T-cell (primary cell): Measurements from ENCODE around the gene ZNF677. TPM values are rescaled to one million over a fixed set of nuclear protein-coding genes. Genes with fewer than 3 reads are reported as not detected.
A peak's percentile ranks its signal among the peaks of the same experiment; 100 is the strongest.
"Not testable (repeated sequence)": the region's sequence is repeated elsewhere in the genome, so short reads cannot be mapped to it uniquely, and the experiment has no call there.

Experiments used
- ATAC-seq, 4 experiments: fragments of 200-7000 bp in 3 of 4; fragments of 150-1000 bp in 1 of 4; cut with Tn5 transposase; replicated peaks in 1 of 4; 1 replicate in 3 of 4; 2 replicates in 1 of 4; pipeline ENCODE4 v1.10.0; 2021; ENCODE audit warnings: moderate library complexity in 3 of 4, mild to moderate bottlenecking in 2 of 4, moderate number of reproducible peaks in 1 of 4
- CTCF ChIA-PET, 2 donors: fragments of 300-600 bp; sonication (Branson Sonifier 250); formaldehyde crosslinking; loops; one replicate each; lab custom pipeline; 2022; ENCODE audit warnings: antibody characterized with exemption in 2 of 2; lab: Charles Lee
- POLR2A ChIA-PET, 2 donors: fragments of 300-600 bp; sonication (Branson Sonifier 250); formaldehyde crosslinking; loops; one replicate each; lab custom pipeline; 2022; ENCODE audit warnings: antibody characterized with exemption in 2 of 2; lab: Charles Lee
- DNase-seq, 35 experiments: peaks; one replicate each; pipeline versions ENCODE4 v3.0.0 to v3.0.0-alpha.2; 2013 to 2023
- H3K27ac ChIP-seq: one replicate; pipeline ENCODE4 v1.5.1; 2013; ENCODE audit warnings: low read length
- H3K27me3 ChIP-seq, 2 experiments: replicated peaks in 1 of 2; 1 replicate in 1 of 2; 2 replicates in 1 of 2; pipeline versions ENCODE4 v1.6.1 to v1.7.0; 2013; ENCODE audit warnings: low read length in 1 of 2, mixed read lengths in 1 of 2; ENCODE audit not compliant: control insufficient read depth in 2 of 2, insufficient read depth in 2 of 2; ENCODE audit errors: extremely low read depth in 1 of 2
- H3K36me3 ChIP-seq, 2 donors: 1 replicate in 1 of 2; 2 replicates in 1 of 2; pipeline versions ENCODE4 v1.6.1 to v1.7.0; 2013; ENCODE audit warnings: low read length in 1 of 2; ENCODE audit not compliant: control insufficient read depth in 2 of 2, insufficient read depth in 1 of 2; ENCODE audit errors: extremely low read depth in 1 of 2
- H3K4me1 ChIP-seq, 2 experiments: 1 replicate in 1 of 2; 2 replicates in 1 of 2; pipeline versions ENCODE4 v1.6.1 to v1.7.0; 2013; ENCODE audit warnings: low read length in 2 of 2, mixed read lengths in 1 of 2; ENCODE audit not compliant: insufficient read depth in 2 of 2, control insufficient read depth in 1 of 2; ENCODE audit errors: extremely low read depth in 1 of 2
- H3K4me3 ChIP-seq, 2 donors: 1 replicate in 1 of 2; 2 replicates in 1 of 2; pipeline versions ENCODE4 v1.5.1 to v1.7.0; 2013; ENCODE audit warnings: mild to moderate bottlenecking in 2 of 2, low read length in 1 of 2, moderate library complexity in 1 of 2; ENCODE audit not compliant: control insufficient read depth in 1 of 2; ENCODE audit errors: extremely low read depth in 1 of 2
- H3K9me3 ChIP-seq: 2 replicates; pipeline ENCODE4 v1.7.0; 2013
- H3K27ac Mint-ChIP-seq, 2 donors: one replicate each; pipeline ENCODE4 v1.8.0; 2020 to 2021; ENCODE audit warnings: mild to moderate bottlenecking in 2 of 2, mixed read lengths in 2 of 2
- H3K27me3 Mint-ChIP-seq, 2 donors: one replicate each; pipeline ENCODE4 v1.8.0; 2021 to 2022; ENCODE audit warnings: mixed read lengths in 2 of 2
- H3K36me3 Mint-ChIP-seq: one replicate; pipeline ENCODE4 v1.8.0; 2021; ENCODE audit warnings: mixed read lengths
- H3K4me1 Mint-ChIP-seq, 3 donors: one replicate each; pipeline ENCODE4 v1.8.0; 2020 to 2022; ENCODE audit warnings: mixed read lengths in 3 of 3, mild to moderate bottlenecking in 1 of 3
- H3K4me3 Mint-ChIP-seq, 3 donors: one replicate each; pipeline ENCODE4 v1.8.0; 2020 to 2022; ENCODE audit warnings: mild to moderate bottlenecking in 3 of 3, mixed read lengths in 3 of 3, moderate library complexity in 3 of 3
- H3K9me3 Mint-ChIP-seq, 3 donors: one replicate each; pipeline ENCODE4 v1.8.0; 2020 to 2022; ENCODE audit warnings: mixed read lengths in 3 of 3
- WGBS: methylation state at CpG from one replicate; pipeline ENCODE4 v1.1.5; 2013; ENCODE audit warnings: missing lambda C conversion rate; ENCODE audit not compliant: insufficient coverage; 5-methylcytosine and 5-hydroxymethylcytosine counted together
- total RNA-seq, 35 experiments: library from RNA in 6 of 35; stranded (reverse) in 6 of 35; fragments of 120-200 nt in 1 of 35; gene quantifications; one replicate each; pipeline versions ENCODE4 v1.2.1 to v1.2.4 and lab custom pipeline; 2013 to 2026

Gene ZNF677
- total RNA-seq, 5 donors from 2014 or later (not counting 1 experiment from before 2014, with no cell fraction given): 8.0 to 20.1 (median 13.7) TPM

- H3K27ac Mint-ChIP-seq: no peak overlapping the region
- Histone ChIP-seq H3K4me3 (no peak overlapping the region), H3K36me3 (peaks cover 6% of the 10 kb centered on the region in 2 donors), H3K27me3 (no peaks in the 10 kb centered on the region), H3K9me3 (peaks cover 43% of the 10 kb centered on the region), H3K27ac (no peak overlapping the region), H3K4me1 (no peaks in the 10 kb centered on the region)
- H3K9me3 Mint-ChIP-seq: peaks cover 40 to 68% (median 53%) of the 10 kb centered on the region in 3 donors
- no CpG with 5 or more reads among the region's 4 CpGs for WGBS
- ChIA-PET POLR2A (interaction anchor here in 1 of 2 donors (0.5 kb wide), 1 partner anchor 202 kb away, joined by 7 read pairs; no protein-coding TSS in a partner anchor), CTCF (no interaction called here)
- peaks cover 62% of the 10 kb centered on the region for H3K36me3 Mint-ChIP-seq
- no peak overlapping the region for H3K4me3 Mint-ChIP-seq
- ATAC-seq (no peak), DNase-seq (no peak)
- H3K4me1 Mint-ChIP-seq: no peaks in the 10 kb centered on the region
- no peaks in the 10 kb centered on the region for H3K27me3 Mint-ChIP-seq
Measured at GRCh38 chr19:53237114-53237777, 17.4 kb downstream of the ZNF677 start.

DNA sequence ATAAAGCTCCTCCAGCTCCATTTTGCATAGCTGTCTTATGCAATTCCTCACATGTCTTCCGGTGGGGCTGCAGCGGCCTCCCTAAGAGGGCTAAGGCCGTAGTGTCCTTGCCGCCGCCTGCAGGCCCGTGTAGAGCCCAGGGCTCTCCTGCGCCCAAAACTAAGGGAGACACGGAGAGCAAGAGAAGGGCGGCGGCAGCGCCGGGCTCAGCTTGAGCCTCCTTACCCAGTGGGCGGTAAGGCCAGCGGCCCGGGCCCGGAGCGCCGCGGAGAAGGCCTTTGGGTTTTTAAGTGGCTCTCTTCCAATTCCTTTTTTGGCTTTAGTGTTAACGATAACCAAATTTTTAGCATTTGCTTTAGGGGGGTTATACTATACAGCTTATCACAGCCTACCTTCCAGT is 30.1 kb downstream of the ZNF677 start:
- Histone ChIP-seq H3K36me3 (no peaks in the 10 kb centered on the region), H3K9me3 (peaks cover 4% of the 10 kb centered on the region), H3K27me3 (no peaks in the 10 kb centered on the region), H3K4me1 (no peaks in the 10 kb centered on the region), H3K27ac (no peak overlapping the region), H3K4me3 (no peak overlapping the region)
- ChIA-PET CTCF (no interaction called here), POLR2A (no interaction called here)
- Mint-ChIP-seq H3K27ac (no peak overlapping the region), H3K4me1 (no peaks in the 10 kb centered on the region), H3K27me3 (no peaks in the 10 kb centered on the region), H3K4me3 (no peak overlapping the region), H3K9me3 (peaks cover 6 to 47% (median 44%) of the 10 kb centered on the region in 3 donors), H3K36me3 (peaks cover 26% of the 10 kb centered on the region)
- ATAC-seq (no peak), DNase-seq (no peak)
- WGBS: 100% methylated on average over 1 of the region's 20 CpGs

- ATAC-seq, H3K27me3 ChIP-seq, H3K27ac Mint-ChIP-seq, CTCF ChIA-PET, H3K4me3 Mint-ChIP-seq, H3K27me3 Mint-ChIP-seq, H3K4me1 ChIP-seq, H3K27ac ChIP-seq, H3K36me3 ChIP-seq, DNase-seq, POLR2A ChIA-PET, H3K4me3 ChIP-seq, H3K4me1 Mint-ChIP-seq: not testable (repeated sequence)
- peaks cover 11% of the 10 kb centered on the region for H3K9me3 ChIP-seq
- Mint-ChIP-seq H3K36me3 (peaks cover 29% of the 10 kb centered on the region), H3K9me3 (peaks cover 10 to 51% (median 44%) of the 10 kb centered on the region in 3 donors)
- WGBS: no CpG with 5 or more reads among the region's 28 CpGs
Measured at GRCh38 chr19:53222716-53223115, 32.0 kb downstream of the ZNF677 start.

GRCh38 chr19:53212703-53213320 is 41.9 kb downstream of the ZNF677 start:
- Mint-ChIP-seq H3K9me3 (peaks cover 12 to 60% (median 45%) of the 10 kb centered on the region in 3 donors), H3K4me3 (no peak overlapping the region), H3K27ac (no peak overlapping the region), H3K36me3 (peaks cover 59% of the 10 kb centered on the region), H3K27me3 (no peaks in the 10 kb centered on the region), H3K4me1 (no peaks in the 10 kb centered on the region)
- DNase-seq (no peak), ATAC-seq (no peak)
- H3K9me3 ChIP-seq: peaks cover 38% of the 10 kb centered on the region
- POLR2A ChIA-PET: no interaction called here
- CTCF ChIA-PET: no interaction called here
- H3K36me3 ChIP-seq: peaks cover 0 to 13% of the 10 kb centered on the region in 2 donors
- H3K27me3 ChIP-seq: no peaks in the 10 kb centered on the region
- WGBS: no CpG with 5 or more reads among the region's 2 CpGs
- H3K4me3 ChIP-seq: peak overlapping the region in 1 of 2 donors; percentile 23
- no peaks in the 10 kb centered on the region for H3K4me1 ChIP-seq
- H3K27ac ChIP-seq: no peak overlapping the region

GRCh38 chr19:53211554-53211953 is 43.1 kb downstream of the ZNF677 start:
- Mint-ChIP-seq H3K9me3 (peaks cover 18 to 70% (median 52%) of the 10 kb centered on the region in 3 donors), H3K36me3 (peaks cover 70% of the 10 kb centered on the region)
- H3K27ac Mint-ChIP-seq, H3K27me3 ChIP-seq, H3K4me3 Mint-ChIP-seq, CTCF ChIA-PET, H3K27me3 Mint-ChIP-seq, H3K4me1 Mint-ChIP-seq, DNase-seq, ATAC-seq, H3K4me1 ChIP-seq, POLR2A ChIA-PET, H3K27ac ChIP-seq, H3K4me3 ChIP-seq: not testable (repeated sequence)
- WGBS: no CpG with 5 or more reads among the region's 3 CpGs
- Histone ChIP-seq H3K36me3 (peaks cover 0 to 13% of the 10 kb centered on the region in 2 donors), H3K9me3 (peaks cover 38% of the 10 kb centered on the region)

DNA sequence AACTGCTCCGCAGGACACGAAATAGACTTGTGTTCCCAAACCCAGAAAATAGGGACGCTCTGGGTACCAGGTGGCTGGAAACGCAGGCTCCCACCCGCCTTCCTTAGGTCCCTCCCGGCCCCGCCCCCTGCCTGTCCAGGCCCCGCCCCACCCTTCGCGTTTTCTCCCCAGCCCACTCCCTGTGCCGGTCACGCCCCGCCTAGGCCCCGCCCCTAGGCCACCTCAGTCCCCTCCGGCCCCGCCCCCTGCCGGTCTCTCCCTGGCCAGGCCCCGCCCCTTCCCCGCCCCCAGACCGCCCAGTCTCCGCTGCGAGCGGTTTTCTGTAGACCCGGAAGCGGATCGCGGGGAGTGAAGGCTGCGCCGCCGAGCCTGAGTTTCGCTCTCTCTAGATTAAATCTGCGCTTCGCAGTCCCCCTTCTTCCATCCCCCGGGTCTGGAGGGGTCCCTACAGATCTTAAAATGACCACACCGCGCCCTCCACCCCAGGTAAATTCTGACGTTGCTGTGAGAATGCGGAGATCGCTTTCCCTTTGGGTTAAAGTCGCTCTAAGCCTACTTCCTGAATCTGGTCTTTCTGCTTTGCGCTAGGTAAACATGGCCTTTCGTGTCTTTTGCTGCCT is 57.8 kb downstream of the ZNF677 start:
- Mint-ChIP-seq H3K4me1 (peaks cover 35 to 52% (median 39%) of the 10 kb centered on the region in 3 donors), H3K4me3 (peak overlapping the region; percentile 95 to 98 (median 95)), H3K27me3 (peaks cover 0 to 3% of the 10 kb centered on the region in 2 donors), H3K36me3 (peaks cover 39% of the 10 kb centered on the region), H3K27ac (peak overlapping the region; percentile 98 to 99), H3K9me3 (peaks cover 5 to 35% (median 32%) of the 10 kb centered on the region in 3 donors)
- peak overlapping the region; percentile 92 for H3K27ac ChIP-seq
- ChIA-PET POLR2A (interaction anchor here in 1 of 2 donors (0.6 kb wide), 1 partner anchor 353 kb away, joined by 3 read pairs; no protein-coding TSS in a partner anchor), CTCF (no interaction called here)
- peak overlapping the region; percentile 95 to 99 for H3K4me3 ChIP-seq
- H3K36me3 ChIP-seq: peaks cover 0 to 7% of the 10 kb centered on the region in 2 donors
- peak; percentile 79 to 100 (median 96) for DNase-seq
- H3K27me3 ChIP-seq: peaks cover 0 to 3% of the 10 kb centered on the region in 2 experiments
- H3K9me3 ChIP-seq: peaks cover 2% of the 10 kb centered on the region
- 3% methylated on average over 23 of the region's 42 CpGs for WGBS
- peak; percentile 79 to 94 (median 86) for ATAC-seq
- H3K4me1 ChIP-seq: peaks cover 4 to 26% of the 10 kb centered on the region in 2 experiments
